Calu3 (cell line): ENCODE measurements around the gene SMPDL3B. TPM values are rescaled to one million over a fixed set of nuclear protein-coding genes. Genes with fewer than 3 reads are reported as not detected.

Source experiments
- BruUV-seq: library from RNA; stranded (reverse); fragments of 400-500 nt; replicated peaks from 2 replicates; lab custom pipeline; 2021; lab: Mats Ljungman, UMichigan
- CTCF ChIA-PET: fragments of 300-600 bp; sonication (Branson Sonifier 250); formaldehyde crosslinking; loops from one replicate; lab custom pipeline; 2022; ENCODE audit warnings: antibody characterized with exemption; lab: Charles Lee
- DNase-seq: peaks from one replicate; pipeline ENCODE4 v3.0.0; 2022
- H3K27ac Mint-ChIP-seq: one replicate; pipeline ENCODE4 v1.8.0; 2022; ENCODE audit warnings: mixed read lengths; ENCODE audit not compliant: unreplicated experiment
- H3K27me3 Mint-ChIP-seq: one replicate; pipeline ENCODE4 v1.8.0; 2022; ENCODE audit warnings: mixed read lengths; ENCODE audit not compliant: unreplicated experiment
- H3K36me3 Mint-ChIP-seq: one replicate; pipeline ENCODE4 v1.8.0; 2022; ENCODE audit warnings: mild to moderate bottlenecking, moderate library complexity, mixed read lengths; ENCODE audit not compliant: insufficient read depth, unreplicated experiment
- H3K4me1 Mint-ChIP-seq: one replicate; pipeline ENCODE4 v1.8.0; 2022; ENCODE audit warnings: mild to moderate bottlenecking, low read depth, mixed read lengths; ENCODE audit not compliant: unreplicated experiment
- H3K4me3 Mint-ChIP-seq: one replicate; pipeline ENCODE4 v1.8.0; 2022; ENCODE audit warnings: mild to moderate bottlenecking, low read depth, moderate library complexity, mixed read lengths; ENCODE audit not compliant: unreplicated experiment
- H3K9me3 Mint-ChIP-seq: one replicate; pipeline ENCODE4 v1.8.0; 2022; ENCODE audit warnings: low read depth, mixed read lengths; ENCODE audit not compliant: unreplicated experiment
- intact Hi-C: fragments of 100-400 bp; cut with micrococcal nuclease; formaldehyde crosslinking; loops from one replicate; pipeline ENCODE4 v1.10.0; 2022; ENCODE audit not compliant: unreplicated experiment
- total RNA-seq: library from RNA; stranded (reverse); gene quantifications from 2 replicates; pipeline ENCODE4 v1.2.3, GENCODE V29; 2022
- TF ChIP-seq, protein P1 (sequence below): fragments of 200-600 bp; IDR thresholded peaks from one replicate; pipeline ENCODE4 v1.8.0; 2022; ENCODE audit warnings: antibody characterized with exemption; ENCODE audit not compliant: unreplicated experiment

Gene SMPDL3B
- total RNA-seq, 1 experiment from 2014 or later: 9.7 TPM

- no TSS peak for BruUV-seq
- Mint-ChIP-seq H3K27me3 (no peaks in the 10 kb centered on the region), H3K4me3 (no peak overlapping the region), H3K4me1 (no peaks in the 10 kb centered on the region), H3K36me3 (peaks cover 14% of the 10 kb centered on the region), H3K9me3 (no peaks in the 10 kb centered on the region), H3K27ac (no peak overlapping the region)
- DNase-seq: no peak
- intact Hi-C loops: no loop called here
- TF ChIP-seq, protein P1, sequence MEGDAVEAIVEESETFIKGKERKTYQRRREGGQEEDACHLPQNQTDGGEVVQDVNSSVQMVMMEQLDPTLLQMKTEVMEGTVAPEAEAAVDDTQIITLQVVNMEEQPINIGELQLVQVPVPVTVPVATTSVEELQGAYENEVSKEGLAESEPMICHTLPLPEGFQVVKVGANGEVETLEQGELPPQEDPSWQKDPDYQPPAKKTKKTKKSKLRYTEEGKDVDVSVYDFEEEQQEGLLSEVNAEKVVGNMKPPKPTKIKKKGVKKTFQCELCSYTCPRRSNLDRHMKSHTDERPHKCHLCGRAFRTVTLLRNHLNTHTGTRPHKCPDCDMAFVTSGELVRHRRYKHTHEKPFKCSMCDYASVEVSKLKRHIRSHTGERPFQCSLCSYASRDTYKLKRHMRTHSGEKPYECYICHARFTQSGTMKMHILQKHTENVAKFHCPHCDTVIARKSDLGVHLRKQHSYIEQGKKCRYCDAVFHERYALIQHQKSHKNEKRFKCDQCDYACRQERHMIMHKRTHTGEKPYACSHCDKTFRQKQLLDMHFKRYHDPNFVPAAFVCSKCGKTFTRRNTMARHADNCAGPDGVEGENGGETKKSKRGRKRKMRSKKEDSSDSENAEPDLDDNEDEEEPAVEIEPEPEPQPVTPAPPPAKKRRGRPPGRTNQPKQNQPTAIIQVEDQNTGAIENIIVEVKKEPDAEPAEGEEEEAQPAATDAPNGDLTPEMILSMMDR: no peak
- CTCF ChIA-PET: no interaction called here
Measured at GRCh38 chr1:27955076-27955475, 20.3 kb downstream of the SMPDL3B start.

DNA sequence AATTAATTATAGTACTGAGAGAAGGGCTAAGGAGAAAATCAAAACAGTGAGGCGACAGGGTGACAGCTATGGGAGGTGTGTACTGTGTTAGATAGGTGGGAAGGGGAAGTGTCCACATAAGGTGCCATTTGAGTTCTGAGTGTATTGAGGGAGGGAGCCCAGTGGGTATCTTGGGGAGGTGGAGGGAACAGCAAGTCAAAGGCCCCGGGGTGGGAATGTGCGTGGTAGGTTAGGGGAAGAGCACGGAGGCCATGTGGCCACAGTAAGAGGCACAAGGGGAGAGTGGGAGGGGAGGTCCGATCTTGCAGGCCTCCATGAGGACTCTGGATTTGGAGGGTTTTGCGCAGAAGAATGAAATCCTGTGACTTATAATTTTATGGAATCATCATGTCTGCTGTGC is 22.0 kb downstream of the SMPDL3B start:
- H3K36me3 Mint-ChIP-seq: peaks cover 19% of the 10 kb centered on the region
- H3K4me1 Mint-ChIP-seq: peaks cover 3% of the 10 kb centered on the region
- no TSS peak for BruUV-seq
- intact Hi-C loops: no loop called here
- TF ChIP-seq, protein P1: no peak
- H3K27ac Mint-ChIP-seq: no peak overlapping the region
- no peaks in the 10 kb centered on the region for H3K9me3 Mint-ChIP-seq
- CTCF ChIA-PET: no interaction called here
- DNase-seq: no peak
- H3K27me3 Mint-ChIP-seq: no peaks in the 10 kb centered on the region
- no peak overlapping the region for H3K4me3 Mint-ChIP-seq

- no peaks in the 10 kb centered on the region for H3K9me3 Mint-ChIP-seq
- CTCF ChIA-PET: no interaction called here
- TF ChIP-seq, protein P1: no peak
- no peak overlapping the region for H3K4me3 Mint-ChIP-seq
- DNase-seq: no peak
- intact Hi-C loops: no loop called here
- BruUV-seq: no TSS peak
- no peak overlapping the region for H3K27ac Mint-ChIP-seq
- peaks cover 8% of the 10 kb centered on the region for H3K4me1 Mint-ChIP-seq
- H3K36me3 Mint-ChIP-seq: peaks cover 19% of the 10 kb centered on the region
- no peaks in the 10 kb centered on the region for H3K27me3 Mint-ChIP-seq
Measured at GRCh38 chr1:27957655-27958054, 22.9 kb downstream of the SMPDL3B start.

GRCh38 chr1:27958513-27958912 is 23.7 kb downstream of the SMPDL3B start:
- peaks cover 19% of the 10 kb centered on the region for H3K36me3 Mint-ChIP-seq
- peaks cover 8% of the 10 kb centered on the region for H3K4me1 Mint-ChIP-seq
- CTCF ChIA-PET: no interaction called here
- TF ChIP-seq, protein P1: no peak
- DNase-seq: no peak
- H3K4me3 Mint-ChIP-seq: no peak overlapping the region
- no TSS peak for BruUV-seq
- no peak overlapping the region for H3K27ac Mint-ChIP-seq
- intact Hi-C loops: no loop called here
- no peaks in the 10 kb centered on the region for H3K27me3 Mint-ChIP-seq
- no peaks in the 10 kb centered on the region for H3K9me3 Mint-ChIP-seq
